Natural killer cell (primary cell): ENCODE measurements around the gene TOGARAM2. TPM values are rescaled to one million over a fixed set of nuclear protein-coding genes. Genes with fewer than 3 reads are reported as not detected.

Experiments
- ATAC-seq, 3 donors: fragments of 150-1000 bp in 2 of 3; fragments of 200-7000 bp in 1 of 3; cut with Tn5 transposase; 1 replicate in 1 of 3; 2 replicates in 2 of 3; pipeline ENCODE4 v1.10.0; 2021; ENCODE audit warnings: mild to moderate bottlenecking in 2 of 3, moderate library complexity in 2 of 3
- DNase-seq, 2 donors: peaks; one replicate each; pipeline versions ENCODE4 v3.0.0 to v3.0.0-alpha.2; 2013 to 2021; ENCODE audit warnings: mixed read lengths in 1 of 2
- H3K27ac ChIP-seq: one replicate; pipeline ENCODE4 v1.5.1; 2013; ENCODE audit warnings: mild to moderate bottlenecking, low read length
- H3K27me3 ChIP-seq: one replicate; pipeline ENCODE4 v1.6.1; 2013; ENCODE audit warnings: low read length; ENCODE audit not compliant: control insufficient read depth, insufficient read depth
- H3K36me3 ChIP-seq: one replicate; pipeline ENCODE4 v1.6.1; 2013; ENCODE audit warnings: low read length; ENCODE audit not compliant: control insufficient read depth, insufficient read depth
- H3K4me1 ChIP-seq: one replicate; pipeline ENCODE4 v1.6.1; 2013; ENCODE audit warnings: low read length; ENCODE audit not compliant: control insufficient read depth, insufficient read depth
- H3K4me3 ChIP-seq: one replicate; pipeline ENCODE4 v1.5.1; 2013; ENCODE audit warnings: low read length
- H3K9me3 ChIP-seq: one replicate; pipeline ENCODE4 v1.6.1; 2013; ENCODE audit warnings: low read length; ENCODE audit not compliant: control insufficient read depth, insufficient read depth
- H3K27ac Mint-ChIP-seq, 2 donors: one replicate each; pipeline ENCODE4 v1.8.0; 2022; ENCODE audit warnings: mild to moderate bottlenecking in 2 of 2, mixed read lengths in 2 of 2, moderate library complexity in 1 of 2
- H3K27me3 Mint-ChIP-seq, 2 donors: one replicate each; pipeline ENCODE4 v1.8.0; 2022; ENCODE audit warnings: low read depth in 2 of 2, mixed read lengths in 2 of 2
- H3K36me3 Mint-ChIP-seq: one replicate; pipeline ENCODE4 v1.8.0; 2022; ENCODE audit warnings: mixed read lengths
- H3K4me1 Mint-ChIP-seq, 2 donors: one replicate each; pipeline ENCODE4 v1.8.0; 2022; ENCODE audit warnings: mixed read lengths in 2 of 2
- H3K4me3 Mint-ChIP-seq: one replicate; pipeline ENCODE4 v1.8.0; 2022; ENCODE audit warnings: mild to moderate bottlenecking, moderate library complexity, mixed read lengths
- H3K9me3 Mint-ChIP-seq, 2 donors: one replicate each; pipeline ENCODE4 v1.8.0; 2022; ENCODE audit warnings: mixed read lengths in 2 of 2
- CTCF ChIP-seq: fragments of 200-600 bp; IDR thresholded peaks from one replicate; pipeline ENCODE4 v1.8.0; 2022; ENCODE audit warnings: antibody characterized with exemption
- WGBS: methylation state at CpG from one replicate; pipeline ENCODE4 v1.1.7; 2013; ENCODE audit warnings: missing lambda C conversion rate; ENCODE audit not compliant: insufficient coverage; 5-methylcytosine and 5-hydroxymethylcytosine counted together
- intact Hi-C: fragments of 100-400 bp; cut with micrococcal nuclease; formaldehyde crosslinking; loops from one replicate; pipeline ENCODE4 v1.14.2; 2022
- total RNA-seq, 4 donors: library from RNA; stranded (reverse); fragments of 120-200 nt in 1 of 4; gene quantifications; one replicate each; pipeline versions ENCODE4 v1.2.3 to v1.2.4, GENCODE V29; 2013 to 2022

TOGARAM2 gene
- total RNA-seq, 3 donors from 2014 or later (not counting 1 experiment from before 2014, with no cell fraction given) = 25.9 to 53.2 (median 30.8) TPM

- H3K27me3 Mint-ChIP-seq = no peaks in the 10 kb centered on the region
- no peaks in the 10 kb centered on the region for H3K9me3 Mint-ChIP-seq
- WGBS = 95% methylated on average over 6 of the region's 6 CpGs
- ATAC-seq = no peak
- no peaks in the 10 kb centered on the region for H3K4me1 ChIP-seq
- no peak for TF ChIP-seq CTCF
- intact Hi-C loops = no loop called here
- no peak overlapping the region for H3K4me3 Mint-ChIP-seq
- no peak overlapping the region for H3K27ac Mint-ChIP-seq
- no peaks in the 10 kb centered on the region for H3K36me3 ChIP-seq
- H3K4me1 Mint-ChIP-seq = no peaks in the 10 kb centered on the region
- H3K4me3 ChIP-seq = no peak overlapping the region
- no peaks in the 10 kb centered on the region for H3K27me3 ChIP-seq
- no peaks in the 10 kb centered on the region for H3K36me3 Mint-ChIP-seq
- H3K27ac ChIP-seq = no peak overlapping the region
- no peaks in the 10 kb centered on the region for H3K9me3 ChIP-seq
- no peak for DNase-seq
Measured at GRCh38 chr2:29097569-29097968, 116.5 kb downstream of the TOGARAM2 start.

- Mint-ChIP-seq H3K27me3 (no peaks in the 10 kb centered on the region), H3K36me3 (no peaks in the 10 kb centered on the region), H3K4me3 (no peak overlapping the region), H3K27ac (no peak overlapping the region), H3K4me1 (peaks cover 0 to 5% of the 10 kb centered on the region in 2 donors), H3K9me3 (no peaks in the 10 kb centered on the region)
- Histone ChIP-seq H3K36me3 (no peaks in the 10 kb centered on the region), H3K4me3 (no peak overlapping the region), H3K4me1 (no peaks in the 10 kb centered on the region), H3K27ac (no peak overlapping the region), H3K9me3 (no peaks in the 10 kb centered on the region), H3K27me3 (no peaks in the 10 kb centered on the region)
- WGBS = 93% methylated on average over 1 of the region's 1 CpG
- TF ChIP-seq CTCF = no peak
- ATAC-seq (no peak), DNase-seq (no peak)
- intact Hi-C loops = no loop called here
Measured at GRCh38 chr2:29100564-29100963, 119.5 kb downstream of the TOGARAM2 start.

Other genes starting within 250 kb of the TOGARAM2 start
- 100 to 1,000 TPM; 157 to 200 (median 181) TPM for gene PPP1CB, start 229.5 kb upstream of the TOGARAM2 start, total RNA-seq
- gene SPDYA, start 170.5 kb upstream of the TOGARAM2 start, total RNA-seq = 1 to 10 TPM; 5.6 to 8.1 (median 8.0) TPM
- 10 to 100 TPM; 13.6 to 19.2 (median 18.0) TPM for gene TRMT61B, start 111.0 kb upstream of the TOGARAM2 start, total RNA-seq
- 10 to 100 TPM; 45.1 to 53.2 (median 49.1) TPM for gene WDR43, start 86.6 kb upstream of the TOGARAM2 start, total RNA-seq
- gene PCARE, start 93.2 kb downstream of the TOGARAM2 start, total RNA-seq = not detected
- gene CLIP4, start 134.1 kb downstream of the TOGARAM2 start, total RNA-seq = 10 to 100 TPM; 56.8 to 88.0 (median 72.6) TPM